Breast epithelium (tissue), 3 donors: ENCODE measurements around the gene QRICH2.

Experiments
- POLR2A ChIP-seq: fragments of 450-650 bp; IDR thresholded peaks from one replicate; pipeline ENCODE4 v1.6.1; 2016; ENCODE audit warnings: antibody characterized with exemption, mild to moderate bottlenecking, moderate library complexity
- TF ChIP-seq, protein P1 (sequence below), 3 donors: fragments of 450-650 bp; IDR thresholded peaks; one replicate each; pipeline ENCODE4 v1.5.1; 2016 to 2017; ENCODE audit warnings: antibody characterized with exemption in 3 of 3, mild to moderate bottlenecking in 3 of 3, moderate library complexity in 3 of 3

DNA sequence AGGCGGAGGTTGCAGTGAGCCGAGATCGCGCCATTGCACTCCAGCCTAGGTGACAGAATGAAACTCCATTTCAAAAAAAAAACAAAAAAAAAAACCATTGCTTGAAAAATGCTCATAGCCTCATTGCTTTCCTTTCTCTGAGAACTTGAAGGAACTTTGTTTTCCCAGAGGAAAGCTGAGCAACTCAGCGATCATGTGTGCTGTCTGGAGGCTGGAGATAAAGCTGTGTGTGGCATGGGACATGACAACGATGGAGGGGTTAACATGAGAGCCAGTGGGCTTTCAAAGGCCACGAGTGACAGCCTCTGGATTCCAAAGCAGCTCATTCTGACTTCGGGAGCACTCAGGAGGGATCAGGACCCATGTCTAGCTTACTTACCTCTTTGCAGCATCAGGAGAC lies 21.6 kb upstream of the QRICH2 start:
- TF ChIP-seq, protein P1, sequence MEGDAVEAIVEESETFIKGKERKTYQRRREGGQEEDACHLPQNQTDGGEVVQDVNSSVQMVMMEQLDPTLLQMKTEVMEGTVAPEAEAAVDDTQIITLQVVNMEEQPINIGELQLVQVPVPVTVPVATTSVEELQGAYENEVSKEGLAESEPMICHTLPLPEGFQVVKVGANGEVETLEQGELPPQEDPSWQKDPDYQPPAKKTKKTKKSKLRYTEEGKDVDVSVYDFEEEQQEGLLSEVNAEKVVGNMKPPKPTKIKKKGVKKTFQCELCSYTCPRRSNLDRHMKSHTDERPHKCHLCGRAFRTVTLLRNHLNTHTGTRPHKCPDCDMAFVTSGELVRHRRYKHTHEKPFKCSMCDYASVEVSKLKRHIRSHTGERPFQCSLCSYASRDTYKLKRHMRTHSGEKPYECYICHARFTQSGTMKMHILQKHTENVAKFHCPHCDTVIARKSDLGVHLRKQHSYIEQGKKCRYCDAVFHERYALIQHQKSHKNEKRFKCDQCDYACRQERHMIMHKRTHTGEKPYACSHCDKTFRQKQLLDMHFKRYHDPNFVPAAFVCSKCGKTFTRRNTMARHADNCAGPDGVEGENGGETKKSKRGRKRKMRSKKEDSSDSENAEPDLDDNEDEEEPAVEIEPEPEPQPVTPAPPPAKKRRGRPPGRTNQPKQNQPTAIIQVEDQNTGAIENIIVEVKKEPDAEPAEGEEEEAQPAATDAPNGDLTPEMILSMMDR (IDR thresholded peaks at IDR 0.05), result no peak
- TF ChIP-seq POLR2A, result no peak
